H9 (cell line): ENCODE measurements around the gene SULT2B1. TPM values are rescaled to one million over a fixed set of nuclear protein-coding genes. Genes with fewer than 3 reads are reported as not detected.
A peak's percentile ranks its signal among the peaks of the same experiment; 100 is the strongest.

Experiments
- DNase-seq: peaks from one replicate; pipeline ENCODE4 v3.0.0-alpha.2; 2017
- H2AFZ ChIP-seq: one replicate; pipeline ENCODE4 v1.6.1; 2013; ENCODE audit warnings: mild to moderate bottlenecking, low read length, control low read depth, moderate library complexity
- H2AK5ac ChIP-seq: 2 replicates; pipeline ENCODE4 v1.6.1; 2013; ENCODE audit warnings: low read length, control low read depth, mixed read lengths; ENCODE audit not compliant: insufficient read length
- H2BK120ac ChIP-seq: one replicate; pipeline ENCODE4 v1.6.1; 2013; ENCODE audit warnings: low read depth, mild to moderate bottlenecking, low read length, control low read depth, inconsistent platforms; ENCODE audit not compliant: poor library complexity, severe bottlenecking
- H2BK12ac ChIP-seq: 2 replicates; pipeline ENCODE4 v1.6.1; 2013; ENCODE audit warnings: low read length, control low read depth, mixed read lengths, low read depth; ENCODE audit not compliant: insufficient read length
- H2BK15ac ChIP-seq: 2 replicates; pipeline ENCODE4 v1.6.1; 2013; ENCODE audit warnings: low read depth, low read length, control low read depth
- H2BK20ac ChIP-seq: one replicate; pipeline ENCODE4 v1.6.1; 2013; ENCODE audit warnings: low read depth, mild to moderate bottlenecking, low read length, control low read depth, inconsistent platforms; ENCODE audit not compliant: poor library complexity, severe bottlenecking
- H2BK5ac ChIP-seq: 2 replicates; pipeline ENCODE4 v1.6.1; 2013; ENCODE audit warnings: low read length, control low read depth, mixed read lengths; ENCODE audit not compliant: insufficient read length
- H3K14ac ChIP-seq: 2 replicates; pipeline ENCODE4 v1.6.1; 2013; ENCODE audit warnings: low read length, control low read depth; ENCODE audit not compliant: insufficient read depth
- H3K18ac ChIP-seq: 2 replicates; pipeline ENCODE4 v1.6.1; 2013; ENCODE audit warnings: low read depth, mild to moderate bottlenecking, mixed read lengths, low read length, control low read depth; ENCODE audit not compliant: insufficient read length
- H3K23ac ChIP-seq: 2 replicates; pipeline ENCODE4 v1.6.1; 2013; ENCODE audit warnings: low read length, control low read depth, mixed read lengths, low read depth; ENCODE audit not compliant: insufficient read length
- H3K23me2 ChIP-seq: 2 replicates; pipeline ENCODE4 v1.6.1; 2013; ENCODE audit warnings: low read depth, mild to moderate bottlenecking, mixed read lengths, low read length, control low read depth; ENCODE audit not compliant: insufficient read length, poor library complexity, severe bottlenecking
- H3K27ac ChIP-seq: 2 replicates; pipeline ENCODE4 v1.5.1; 2013; ENCODE audit warnings: low read length, control low read depth, mixed read lengths, low read depth; ENCODE audit not compliant: insufficient read length
- H3K27me3 ChIP-seq: 2 replicates; pipeline ENCODE4 v1.6.1; 2013; ENCODE audit warnings: low read length, control low read depth, inconsistent platforms; ENCODE audit not compliant: insufficient read depth
- H3K4ac ChIP-seq: 2 replicates; pipeline ENCODE4 v1.6.1; 2013; ENCODE audit warnings: low read depth, mild to moderate bottlenecking, control low read depth, inconsistent platforms, low read length, moderate library complexity
- H3K4me1 ChIP-seq: 2 replicates; pipeline ENCODE4 v1.6.1; 2013; ENCODE audit warnings: low read length, control low read depth, inconsistent platforms; ENCODE audit not compliant: insufficient read depth
- H3K4me2 ChIP-seq: 2 replicates; pipeline ENCODE4 v1.6.1; 2013; ENCODE audit warnings: low read length, control low read depth, mixed read lengths; ENCODE audit not compliant: insufficient read length, insufficient read depth
- H3K56ac ChIP-seq: 2 replicates; pipeline ENCODE4 v1.6.1; 2013; ENCODE audit warnings: low read depth, mild to moderate bottlenecking, mixed read lengths, low read length, control low read depth; ENCODE audit not compliant: insufficient read length
- H3K79me1 ChIP-seq: 2 replicates; pipeline ENCODE4 v1.6.1; 2013; ENCODE audit warnings: low read depth, mild to moderate bottlenecking, moderate library complexity, low read length, control low read depth, inconsistent platforms; ENCODE audit not compliant: insufficient read depth, poor library complexity, severe bottlenecking
- H3K79me2 ChIP-seq: 2 replicates; pipeline ENCODE4 v1.6.1; 2013; ENCODE audit warnings: low read length, control low read depth, inconsistent platforms; ENCODE audit not compliant: insufficient read depth
- H3K9ac ChIP-seq: 2 replicates; pipeline ENCODE4 v1.6.1; 2013; ENCODE audit warnings: low read length, control low read depth, mixed read lengths; ENCODE audit not compliant: insufficient read length; ENCODE audit errors: extremely low read depth
- H3K9me3 ChIP-seq: one replicate; pipeline ENCODE4 v1.6.1; 2013; ENCODE audit warnings: low read depth, low read length, inconsistent platforms; ENCODE audit not compliant: control insufficient read depth
- H3T11ph ChIP-seq: one replicate; pipeline ENCODE4 v1.6.1; 2013; ENCODE audit warnings: mild to moderate bottlenecking, low read length, control low read depth, inconsistent platforms
- H4K20me1 ChIP-seq: one replicate; pipeline ENCODE4 v1.6.1; 2013; ENCODE audit not compliant: control insufficient read depth, insufficient read length, insufficient read depth
- H4K5ac ChIP-seq: 2 replicates; pipeline ENCODE4 v1.6.1; 2013; ENCODE audit warnings: low read depth, mild to moderate bottlenecking, mixed read lengths, low read length, control low read depth; ENCODE audit not compliant: insufficient read length
- H4K8ac ChIP-seq: replicated peaks from 2 replicates; pipeline ENCODE4 v1.6.1; 2013; ENCODE audit warnings: low read length, control low read depth, mixed read lengths, low read depth; ENCODE audit not compliant: insufficient read length
- H4K91ac ChIP-seq: 2 replicates; pipeline ENCODE4 v1.6.1; 2013; ENCODE audit warnings: low read depth, mild to moderate bottlenecking, moderate library complexity, mixed read lengths, low read length, control low read depth; ENCODE audit not compliant: insufficient read length
- H3K27ac Mint-ChIP-seq, 3 experiments: 2 replicates in 2 of 3; 3 replicates in 1 of 3; pipeline ENCODE4 v1.8.0; 2020 to 2021; ENCODE audit warnings: mixed read lengths in 3 of 3, mild to moderate bottlenecking in 1 of 3, moderate library complexity in 1 of 3
- H3K27me3 Mint-ChIP-seq: 2 replicates; pipeline ENCODE4 v1.8.0; 2021; ENCODE audit warnings: low read depth, mild to moderate bottlenecking, moderate library complexity, mixed read lengths
- H3K36me3 Mint-ChIP-seq, 3 experiments: 2 replicates in 2 of 3; 3 replicates in 1 of 3; pipeline ENCODE4 v1.8.0; 2020 to 2021; ENCODE audit warnings: low read depth in 3 of 3, mixed read lengths in 3 of 3; ENCODE audit not compliant: insufficient read depth in 1 of 3
- H3K4me1 Mint-ChIP-seq, 2 experiments: 2 replicates each; pipeline ENCODE4 v1.8.0; 2020; ENCODE audit warnings: mixed read lengths in 2 of 2
- H3K4me3 Mint-ChIP-seq, 2 experiments: 2 replicates in 1 of 2; 3 replicates in 1 of 2; pipeline ENCODE4 v1.8.0; 2020 to 2021; ENCODE audit warnings: mild to moderate bottlenecking in 2 of 2, mixed read lengths in 2 of 2, moderate library complexity in 1 of 2
- H3K9me3 Mint-ChIP-seq, 2 experiments: 2 replicates in 1 of 2; 3 replicates in 1 of 2; pipeline ENCODE4 v1.8.0; 2020; ENCODE audit warnings: mild to moderate bottlenecking in 2 of 2, mixed read lengths in 2 of 2, moderate library complexity in 1 of 2
- WGBS: extraction: QIAGEN DNeasy Blood & Tissue Kit; methylation state at CpG from one replicate; pipeline ENCODE4 v1.1.7; 2013; ENCODE audit warnings: missing lambda C conversion rate, low lambda C conversion rate, mixed read lengths; ENCODE audit not compliant: insufficient read length; ENCODE audit errors: extremely low coverage; 5-methylcytosine and 5-hydroxymethylcytosine counted together
- total RNA-seq: library from RNA; stranded (reverse); gene quantifications from 2 replicates; pipeline ENCODE4 v1.2.1, GENCODE V29; 2021
- TF ChIP-seq, protein P1 (sequence below): fragments of 200-600 bp; sonication (generic); conservative IDR thresholded peaks from 3 replicates; pipeline ENCODE4 v1.8.0; 2021; ENCODE audit warnings: antibody characterized with exemption, mild to moderate bottlenecking

Gene SULT2B1
- total RNA-seq, 1 experiment from 2014 or later: 1.7 TPM

- no peak overlapping the region for H3T11ph ChIP-seq
- TF ChIP-seq, protein P1, sequence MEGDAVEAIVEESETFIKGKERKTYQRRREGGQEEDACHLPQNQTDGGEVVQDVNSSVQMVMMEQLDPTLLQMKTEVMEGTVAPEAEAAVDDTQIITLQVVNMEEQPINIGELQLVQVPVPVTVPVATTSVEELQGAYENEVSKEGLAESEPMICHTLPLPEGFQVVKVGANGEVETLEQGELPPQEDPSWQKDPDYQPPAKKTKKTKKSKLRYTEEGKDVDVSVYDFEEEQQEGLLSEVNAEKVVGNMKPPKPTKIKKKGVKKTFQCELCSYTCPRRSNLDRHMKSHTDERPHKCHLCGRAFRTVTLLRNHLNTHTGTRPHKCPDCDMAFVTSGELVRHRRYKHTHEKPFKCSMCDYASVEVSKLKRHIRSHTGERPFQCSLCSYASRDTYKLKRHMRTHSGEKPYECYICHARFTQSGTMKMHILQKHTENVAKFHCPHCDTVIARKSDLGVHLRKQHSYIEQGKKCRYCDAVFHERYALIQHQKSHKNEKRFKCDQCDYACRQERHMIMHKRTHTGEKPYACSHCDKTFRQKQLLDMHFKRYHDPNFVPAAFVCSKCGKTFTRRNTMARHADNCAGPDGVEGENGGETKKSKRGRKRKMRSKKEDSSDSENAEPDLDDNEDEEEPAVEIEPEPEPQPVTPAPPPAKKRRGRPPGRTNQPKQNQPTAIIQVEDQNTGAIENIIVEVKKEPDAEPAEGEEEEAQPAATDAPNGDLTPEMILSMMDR: no peak
- no peak overlapping the region for H2AK5ac ChIP-seq
- peak overlapping the region; percentile 69 for H3K4me2 ChIP-seq
- H3K79me1 ChIP-seq: no peaks in the 10 kb centered on the region
- no peak overlapping the region for H2BK12ac ChIP-seq
- no peak overlapping the region for H3K27ac ChIP-seq
- H3K9ac ChIP-seq: no peak overlapping the region
- H3K23me2 ChIP-seq: peaks cover 16% of the 10 kb centered on the region
- no peaks in the 10 kb centered on the region for H3K27me3 ChIP-seq
- Mint-ChIP-seq H3K36me3 (peaks cover 5 to 21% (median 20%) of the 10 kb centered on the region in 3 experiments), H3K27ac (peak overlapping the region; percentile 29 to 95 (median 90); a peak in 6 of 7 replicates), H3K4me1 (peaks cover 18% of the 10 kb centered on the region in 2 experiments), H3K9me3 (no peaks in the 10 kb centered on the region; a peak in 1 of 5 replicates), H3K27me3 (no peaks in the 10 kb centered on the region; the same call in 1 of the 2 replicates), H3K4me3 (peak overlapping the region; percentile 84 to 93)
- no peak overlapping the region for H3K18ac ChIP-seq
- DNase-seq: peak; percentile 82
- no peaks in the 10 kb centered on the region for H3K79me2 ChIP-seq
- H4K5ac ChIP-seq: no peak overlapping the region
- no peaks in the 10 kb centered on the region for H3K9me3 ChIP-seq
- no peak overlapping the region for H2BK20ac ChIP-seq
- H3K4me1 ChIP-seq: no peaks in the 10 kb centered on the region
- H4K20me1 ChIP-seq: no peaks in the 10 kb centered on the region
- no peak overlapping the region for H3K4ac ChIP-seq
- H2BK15ac ChIP-seq: no peak overlapping the region
- no peak overlapping the region for H3K23ac ChIP-seq
- no peak overlapping the region for H3K14ac ChIP-seq
- no peak overlapping the region for H2BK120ac ChIP-seq
- no peak overlapping the region for H2BK5ac ChIP-seq
- WGBS: no CpG with 5 or more reads among the region's 25 CpGs
- H4K8ac ChIP-seq: no peak overlapping the region
- H3K56ac ChIP-seq: no peak overlapping the region
- H2AFZ ChIP-seq: no peak overlapping the region
- no peak overlapping the region for H4K91ac ChIP-seq
Observed at GRCh38 chr19:48644839-48645619, 93.1 kb downstream of the SULT2B1 start.
